OCI-LY3 (cell line): Measurements from ENCODE around the gene CHST10.
"Not testable (repeated sequence)": the region's sequence is repeated elsewhere in the genome, so short reads cannot be mapped to it uniquely, and the experiment has no call there.

ENCODE experiments used
- H2AFZ ChIP-seq: fragments of 200-600, 300-600 bp; shearing (Covaris generic); 2 replicates; pipeline ENCODE4 v1.6.0; 2014; ENCODE audit warnings: antibody characterized with exemption, low read depth, low read length
- H3K27ac ChIP-seq: fragments of 200-600, 300-600 bp; sonication (generic); 2 replicates; pipeline ENCODE4 v1.5.1; 2014; ENCODE audit warnings: mild to moderate bottlenecking, low read length, moderate library complexity, mixed read lengths
- H3K27me3 ChIP-seq: fragments of 200-600, 300-600 bp; sonication (generic); 2 replicates; pipeline ENCODE4 v1.6.1; 2014; ENCODE audit warnings: low read depth, low read length, mixed read lengths
- H3K36me3 ChIP-seq: fragments of 200-600, 300-600 bp; sonication (generic); replicated peaks from 2 replicates; pipeline ENCODE3; 2014; ENCODE audit warnings: low read depth, low read length, mixed read lengths
- H3K4me1 ChIP-seq: fragments of 300-600, 200-600 bp; sonication (generic); 2 replicates; pipeline ENCODE4 v1.6.1; 2014; ENCODE audit warnings: low read length, mixed read lengths
- H3K4me2 ChIP-seq: fragments of 200-600, 300-600 bp; sonication (generic); 2 replicates; pipeline ENCODE4 v1.6.1; 2014; ENCODE audit warnings: low read length, mixed read lengths
- H3K4me3 ChIP-seq: fragments of 300-600, 200-600 bp; sonication (generic); 2 replicates; pipeline ENCODE4 v1.5.1; 2014; ENCODE audit warnings: antibody characterized with exemption, mild to moderate bottlenecking, low read length, moderate library complexity
- H3K79me2 ChIP-seq: fragments of 300-600, 200-600 bp; shearing (Covaris generic); 2 replicates; pipeline ENCODE4 v1.6.1; 2014; ENCODE audit warnings: mild to moderate bottlenecking, low read length, mixed read lengths
- H3K9ac ChIP-seq: fragments of 300-600, 200-600 bp; shearing (Covaris generic); 2 replicates; pipeline ENCODE4 v1.6.0; 2014; ENCODE audit warnings: mild to moderate bottlenecking, low read length, moderate library complexity
- H3K9me3 ChIP-seq: fragments of 200-600, 300-600 bp; shearing (Covaris generic); 2 replicates; pipeline ENCODE4 v1.6.1; 2014; ENCODE audit warnings: low read length, mixed read lengths; ENCODE audit not compliant: insufficient read depth
- H4K20me1 ChIP-seq: fragments of 200-600, 300-600 bp; sonication (generic); 2 replicates; pipeline ENCODE4 v1.6.1; 2016; ENCODE audit warnings: low read length, mixed read lengths; ENCODE audit not compliant: insufficient read depth
- EZH2phosphoT487 ChIP-seq: fragments of 200-600 bp; shearing (Covaris generic); IDR thresholded peaks from 2 replicates; pipeline ENCODE4 v1.6.1; 2018; ENCODE audit warnings: antibody characterized with exemption, mixed run types, low read depth
- TF ChIP-seq, protein P1 (sequence below): fragments of 200-600, 300-600 bp; sonication (generic); IDR thresholded peaks from 2 replicates; pipeline ENCODE4 v1.5.1; 2014; ENCODE audit warnings: antibody characterized with exemption, low read length, low read depth

Gene CHST10

DNA sequence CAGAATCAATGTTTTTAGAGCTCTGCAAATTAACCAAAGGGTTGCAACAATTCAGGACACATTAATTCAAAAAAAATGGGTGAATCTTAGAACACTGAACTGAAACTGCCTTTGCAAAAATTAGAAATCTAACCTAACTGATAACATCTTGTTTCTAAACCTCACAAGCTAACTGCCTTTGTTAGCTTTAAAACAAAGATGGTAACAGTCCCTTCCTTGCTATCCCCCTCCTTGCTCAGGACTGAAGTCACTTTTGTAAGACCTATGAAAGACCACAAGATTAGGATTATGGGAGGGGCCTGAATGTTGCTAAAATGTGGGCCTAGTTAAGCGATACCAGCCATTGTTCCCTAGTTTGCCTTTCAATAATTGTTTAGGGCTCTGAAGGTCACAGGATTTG is 50.3 kb downstream of the CHST10 start:
- Histone ChIP-seq H3K9me3 (peaks cover 16% of the 10 kb centered on the region; the same call in 1 of the 2 replicates), H2AFZ (no peak overlapping the region)

DNA sequence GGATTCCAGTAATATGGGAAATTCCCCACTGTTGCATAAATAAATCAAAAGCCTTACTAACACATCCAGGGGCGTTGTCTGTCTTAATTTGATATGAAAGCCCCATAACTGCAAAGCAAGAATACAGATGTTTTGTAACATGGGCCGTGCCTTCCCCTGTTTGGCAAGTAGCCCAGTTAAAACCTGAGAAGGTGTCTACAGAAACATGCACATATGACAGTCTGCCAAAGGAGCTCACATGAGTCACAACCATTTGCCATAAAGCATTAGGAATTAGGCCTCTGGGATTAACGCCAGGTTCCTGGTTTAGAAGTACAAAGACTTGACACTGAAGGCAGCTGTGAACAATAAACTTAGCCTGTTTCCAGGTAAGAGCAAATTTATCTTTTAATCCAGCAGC is 52.0 kb downstream of the CHST10 start:
- Histone ChIP-seq H3K4me1 (no peaks in the 10 kb centered on the region), H3K9me3 (peaks cover 10% of the 10 kb centered on the region; the same call in 1 of the 2 replicates), H3K4me3 (no peak overlapping the region), H3K9ac (no peak overlapping the region), H3K79me2 (no peaks in the 10 kb centered on the region), H3K36me3 (peaks cover 6% of the 10 kb centered on the region), H3K27ac (no peak overlapping the region), H2AFZ (no peak overlapping the region), H3K4me2 (no peak overlapping the region), H4K20me1 (no peaks in the 10 kb centered on the region), H3K27me3 (no peaks in the 10 kb centered on the region)
- TF ChIP-seq, protein P1, sequence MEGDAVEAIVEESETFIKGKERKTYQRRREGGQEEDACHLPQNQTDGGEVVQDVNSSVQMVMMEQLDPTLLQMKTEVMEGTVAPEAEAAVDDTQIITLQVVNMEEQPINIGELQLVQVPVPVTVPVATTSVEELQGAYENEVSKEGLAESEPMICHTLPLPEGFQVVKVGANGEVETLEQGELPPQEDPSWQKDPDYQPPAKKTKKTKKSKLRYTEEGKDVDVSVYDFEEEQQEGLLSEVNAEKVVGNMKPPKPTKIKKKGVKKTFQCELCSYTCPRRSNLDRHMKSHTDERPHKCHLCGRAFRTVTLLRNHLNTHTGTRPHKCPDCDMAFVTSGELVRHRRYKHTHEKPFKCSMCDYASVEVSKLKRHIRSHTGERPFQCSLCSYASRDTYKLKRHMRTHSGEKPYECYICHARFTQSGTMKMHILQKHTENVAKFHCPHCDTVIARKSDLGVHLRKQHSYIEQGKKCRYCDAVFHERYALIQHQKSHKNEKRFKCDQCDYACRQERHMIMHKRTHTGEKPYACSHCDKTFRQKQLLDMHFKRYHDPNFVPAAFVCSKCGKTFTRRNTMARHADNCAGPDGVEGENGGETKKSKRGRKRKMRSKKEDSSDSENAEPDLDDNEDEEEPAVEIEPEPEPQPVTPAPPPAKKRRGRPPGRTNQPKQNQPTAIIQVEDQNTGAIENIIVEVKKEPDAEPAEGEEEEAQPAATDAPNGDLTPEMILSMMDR = no peak
- no peak for TF ChIP-seq EZH2phosphoT487

More for the DNA sequence above, 50.3 kb downstream of the CHST10 start:
- no peaks in the 10 kb centered on the region for H3K79me2 ChIP-seq
- no peaks in the 10 kb centered on the region for H3K27me3 ChIP-seq
- H4K20me1 ChIP-seq = no peaks in the 10 kb centered on the region
- H3K9ac ChIP-seq = no peak overlapping the region
- TF ChIP-seq, protein P1 = no peak
- no peak for TF ChIP-seq EZH2phosphoT487
- H3K27ac ChIP-seq = no peak overlapping the region
- peaks cover 6% of the 10 kb centered on the region for H3K36me3 ChIP-seq
- H3K4me2 ChIP-seq = no peak overlapping the region
- H3K4me3 ChIP-seq = no peak overlapping the region
- no peaks in the 10 kb centered on the region for H3K4me1 ChIP-seq

DNA sequence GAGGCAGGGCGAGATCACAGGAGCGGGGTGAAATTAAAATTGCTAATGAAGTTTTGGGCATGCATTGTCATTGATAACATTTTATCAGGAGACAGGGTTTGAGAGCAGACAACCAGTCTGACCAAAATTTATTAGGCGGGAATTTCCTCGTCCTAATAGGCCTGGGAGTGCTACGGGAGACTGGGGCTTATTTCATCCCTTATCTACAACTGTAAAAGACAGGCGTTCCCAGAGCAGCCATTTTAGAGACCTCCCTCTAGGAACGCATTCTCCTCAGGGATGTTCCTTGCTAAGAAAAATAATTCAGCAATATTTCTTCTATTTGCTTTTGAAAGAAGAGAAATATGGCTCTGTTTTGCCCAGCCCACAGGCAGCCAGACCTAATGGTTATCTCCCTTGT is 55.2 kb downstream of the CHST10 start:
- not testable (repeated sequence) for H4K20me1 ChIP-seq, H3K79me2 ChIP-seq, H3K9ac ChIP-seq, H3K27me3 ChIP-seq, H3K27ac ChIP-seq, H3K4me2 ChIP-seq, H3K36me3 ChIP-seq, H3K4me1 ChIP-seq, H3K4me3 ChIP-seq, H2AFZ ChIP-seq, H3K9me3 ChIP-seq

DNA sequence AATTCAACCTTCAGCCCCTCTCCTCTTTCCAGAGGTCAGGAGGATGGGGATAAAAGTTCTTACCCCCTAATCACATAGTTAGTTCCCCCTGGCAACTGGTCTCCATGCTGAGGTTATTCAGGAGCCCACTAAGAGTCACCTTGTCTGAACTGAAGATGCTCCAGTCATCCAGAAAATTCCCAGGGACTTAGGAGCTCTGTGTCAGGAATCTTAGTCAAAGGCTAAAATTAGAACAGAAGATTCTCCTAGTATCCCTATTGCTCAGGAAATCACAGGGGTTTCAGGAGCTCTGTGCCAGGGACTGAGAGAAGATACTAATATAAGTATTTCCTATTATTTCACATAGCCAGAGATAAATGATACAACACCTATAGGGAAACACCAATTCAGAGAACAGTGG is 57.9 kb downstream of the CHST10 start:
- Histone ChIP-seq H3K27me3 (no peaks in the 10 kb centered on the region), H2AFZ (no peak overlapping the region), H3K36me3 (no peaks in the 10 kb centered on the region), H3K9me3 (peaks cover 6% of the 10 kb centered on the region; the same call in 1 of the 2 replicates), H3K9ac (no peak overlapping the region), H3K4me3 (no peak overlapping the region), H3K79me2 (no peaks in the 10 kb centered on the region), H3K27ac (no peak overlapping the region), H4K20me1 (no peaks in the 10 kb centered on the region), H3K4me2 (no peak overlapping the region), H3K4me1 (peaks cover 7% of the 10 kb centered on the region)
- TF ChIP-seq EZH2phosphoT487 = no peak
- TF ChIP-seq, protein P1 = no peak

DNA sequence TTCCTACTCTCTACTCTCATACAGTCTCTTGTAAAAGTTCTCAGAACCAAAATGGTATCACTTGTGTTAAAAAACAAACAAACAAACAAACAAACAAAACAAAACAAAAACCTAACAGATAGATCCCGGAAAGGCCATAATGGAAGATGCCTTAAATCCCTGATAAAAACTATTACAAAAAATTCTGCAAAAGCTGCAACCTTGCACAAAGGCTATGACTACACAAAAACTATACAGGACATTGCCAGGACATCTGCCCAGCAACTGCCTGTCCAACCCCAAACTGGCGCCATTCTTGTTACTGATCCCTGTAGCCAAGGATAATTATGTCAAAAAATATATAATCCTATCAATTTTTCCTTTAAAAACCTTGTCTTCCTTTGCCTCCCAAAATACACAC is 58.9 kb downstream of the CHST10 start:
- TF ChIP-seq, protein P1 = no peak
- no peak for TF ChIP-seq EZH2phosphoT487

More for the DNA sequence above, 58.9 kb downstream of the CHST10 start:
- peaks cover 7% of the 10 kb centered on the region for H3K4me1 ChIP-seq
- peaks cover 6% of the 10 kb centered on the region; the same call in 1 of the 2 replicates for H3K9me3 ChIP-seq
- no peaks in the 10 kb centered on the region for H4K20me1 ChIP-seq
- no peak overlapping the region for H2AFZ ChIP-seq
- no peaks in the 10 kb centered on the region for H3K79me2 ChIP-seq
- H3K9ac ChIP-seq = no peak overlapping the region
- no peak overlapping the region for H3K4me3 ChIP-seq
- no peaks in the 10 kb centered on the region for H3K27me3 ChIP-seq
- H3K27ac ChIP-seq = no peak overlapping the region
- H3K36me3 ChIP-seq = no peaks in the 10 kb centered on the region
- no peak overlapping the region for H3K4me2 ChIP-seq
